ENCODE data around the gene PSAPL1.

PSAPL1 gene

GRCh38 chr4:7384003-7384928 lies 50.5 kb downstream of the PSAPL1 start:
- H3K27ac ChIP-seq: no peak overlapping the region
- TF ChIP-seq, protein P1, sequence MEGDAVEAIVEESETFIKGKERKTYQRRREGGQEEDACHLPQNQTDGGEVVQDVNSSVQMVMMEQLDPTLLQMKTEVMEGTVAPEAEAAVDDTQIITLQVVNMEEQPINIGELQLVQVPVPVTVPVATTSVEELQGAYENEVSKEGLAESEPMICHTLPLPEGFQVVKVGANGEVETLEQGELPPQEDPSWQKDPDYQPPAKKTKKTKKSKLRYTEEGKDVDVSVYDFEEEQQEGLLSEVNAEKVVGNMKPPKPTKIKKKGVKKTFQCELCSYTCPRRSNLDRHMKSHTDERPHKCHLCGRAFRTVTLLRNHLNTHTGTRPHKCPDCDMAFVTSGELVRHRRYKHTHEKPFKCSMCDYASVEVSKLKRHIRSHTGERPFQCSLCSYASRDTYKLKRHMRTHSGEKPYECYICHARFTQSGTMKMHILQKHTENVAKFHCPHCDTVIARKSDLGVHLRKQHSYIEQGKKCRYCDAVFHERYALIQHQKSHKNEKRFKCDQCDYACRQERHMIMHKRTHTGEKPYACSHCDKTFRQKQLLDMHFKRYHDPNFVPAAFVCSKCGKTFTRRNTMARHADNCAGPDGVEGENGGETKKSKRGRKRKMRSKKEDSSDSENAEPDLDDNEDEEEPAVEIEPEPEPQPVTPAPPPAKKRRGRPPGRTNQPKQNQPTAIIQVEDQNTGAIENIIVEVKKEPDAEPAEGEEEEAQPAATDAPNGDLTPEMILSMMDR (IDR thresholded peaks at IDR 0.05): no peak
- TF ChIP-seq ZFX (IDR thresholded peaks at IDR 0.05; ENCODE audit: borderline replicate concordance): no peak

DNA sequence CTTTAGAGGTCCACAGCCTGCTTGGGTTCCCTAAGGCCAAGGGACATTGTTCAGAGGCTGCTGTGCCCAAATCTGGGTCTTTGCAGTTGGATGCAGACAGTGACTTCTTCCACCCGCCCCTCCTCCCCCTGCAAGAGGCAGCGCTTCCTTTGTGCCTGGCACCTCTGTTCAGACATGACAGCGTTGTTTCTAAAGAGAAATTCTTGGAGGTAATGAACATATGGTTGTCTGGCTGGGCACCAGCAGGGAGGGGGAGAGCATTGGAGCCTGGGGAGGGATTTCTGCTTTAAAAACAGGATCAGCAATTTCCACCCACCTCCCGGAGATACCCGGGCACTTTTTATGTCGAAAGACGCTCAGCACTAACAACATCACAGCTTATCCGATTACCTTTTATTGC lies 51.5 kb downstream of the PSAPL1 start:
- TF ChIP-seq, protein P1 (IDR thresholded peaks at IDR 0.05): no peak
- H3K27ac ChIP-seq: no peak overlapping the region

DNA sequence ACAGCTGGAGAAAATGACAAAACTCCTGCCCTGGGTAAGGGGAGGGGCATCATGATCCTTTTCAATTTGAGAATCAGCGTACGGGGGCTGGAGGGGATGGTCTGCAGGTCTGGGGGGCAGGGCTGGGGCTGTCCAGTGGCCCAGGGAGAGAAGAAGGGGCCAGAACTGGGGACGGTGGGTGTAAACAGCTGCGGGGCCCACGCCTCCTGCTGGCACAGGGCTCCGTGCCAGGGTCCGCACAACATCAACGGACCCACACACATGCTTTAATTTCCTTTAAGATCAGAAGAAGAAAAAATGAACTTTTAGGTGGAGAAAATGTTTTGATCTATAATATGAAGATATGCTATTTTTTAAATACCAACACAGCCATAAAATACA lies 52.1 kb downstream of the PSAPL1 start:
- TF ChIP-seq, protein P1 (IDR thresholded peaks at IDR 0.05): no peak
- no peak for TF ChIP-seq ZFX (IDR thresholded peaks at IDR 0.05; ENCODE audit: borderline replicate concordance)
- no peak overlapping the region for H3K27ac ChIP-seq

DNA sequence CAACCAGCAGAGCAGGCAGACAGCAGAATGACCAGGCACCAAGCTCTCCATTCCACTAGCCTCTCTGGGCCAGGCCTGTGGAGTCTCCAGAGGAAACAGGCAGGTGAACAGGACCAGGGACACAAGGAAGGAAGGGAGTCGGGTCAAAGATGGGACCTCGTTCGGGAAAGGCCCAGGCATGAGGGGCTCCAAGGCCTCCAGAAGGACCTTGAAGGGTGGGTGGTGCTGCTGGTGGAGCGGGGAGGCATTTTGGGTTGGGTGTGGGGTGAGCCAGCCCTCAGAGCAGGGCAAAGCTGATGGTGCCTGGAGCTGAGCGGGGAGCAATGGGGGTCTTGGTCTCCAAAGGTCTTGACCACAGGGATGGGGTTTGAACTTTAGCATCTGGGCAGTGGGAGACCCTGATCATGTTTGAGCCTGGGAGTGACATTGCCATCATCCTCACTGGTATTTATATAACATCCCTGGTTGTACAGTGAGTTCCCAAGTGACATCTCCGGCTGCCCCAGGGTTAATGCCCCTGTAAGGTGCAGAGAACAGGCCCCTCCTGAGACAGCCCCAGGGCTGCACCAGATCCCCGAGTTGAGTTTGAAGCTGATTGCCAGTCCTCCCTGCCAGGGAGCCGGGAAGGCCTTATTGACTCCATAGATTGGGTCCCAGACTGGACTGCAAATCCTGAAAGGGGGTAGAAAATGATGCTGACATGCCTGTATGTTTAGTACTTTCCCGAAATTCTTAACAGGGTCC lies 52.7 kb downstream of the PSAPL1 start:
- H3K27ac ChIP-seq: no peak overlapping the region
- no peak for TF ChIP-seq ZFX (IDR thresholded peaks at IDR 0.05; ENCODE audit: borderline replicate concordance)
- TF ChIP-seq, protein P1 (IDR thresholded peaks at IDR 0.05): no peak

DNA sequence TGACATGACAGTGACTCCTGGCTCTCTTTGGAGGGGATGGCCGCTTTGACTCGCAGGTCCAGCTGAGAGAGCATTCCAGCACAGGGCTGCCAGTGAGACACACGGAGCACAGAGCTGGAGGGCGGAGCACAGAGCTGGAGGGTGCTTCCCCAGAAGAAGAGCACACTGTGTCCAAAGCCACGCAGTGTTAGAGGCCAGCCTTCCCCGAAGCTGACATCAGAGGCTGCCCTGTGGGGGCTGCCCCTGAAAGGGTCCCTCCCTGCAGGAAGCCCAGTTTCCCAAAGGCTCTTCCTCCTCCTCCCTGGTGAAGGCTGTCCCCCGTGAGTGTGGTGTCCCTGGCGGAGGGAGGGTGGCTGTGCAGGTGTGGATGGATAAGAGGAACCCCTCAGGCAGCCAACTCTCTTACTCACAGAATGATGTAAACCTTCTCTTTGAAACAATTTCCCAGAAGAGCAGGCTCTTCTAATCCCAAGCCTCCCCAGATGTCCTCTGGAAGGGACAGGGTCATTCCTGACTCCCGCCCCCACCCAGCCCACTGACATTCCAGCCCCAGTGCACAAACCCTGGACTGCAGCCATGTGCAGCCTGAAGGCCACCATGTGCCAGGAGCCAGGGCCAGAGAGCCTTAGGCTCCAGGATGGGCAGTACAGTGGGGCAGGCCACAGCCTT lies 53.4 kb downstream of the PSAPL1 start:
- no peak for TF ChIP-seq ZFX (IDR thresholded peaks at IDR 0.05; ENCODE audit: borderline replicate concordance)
- TF ChIP-seq, protein P1 (IDR thresholded peaks at IDR 0.05): no peak
- no peak overlapping the region for H3K27ac ChIP-seq

All from 22Rv1 (cell line).